HFFc6 (cell line): ENCODE measurements around the gene MAST4. TPM values are rescaled to one million over a fixed set of nuclear protein-coding genes. Genes with fewer than 3 reads are reported as not detected.

Experiments used
- DNase-seq: peaks from one replicate; pipeline ENCODE4 v3.0.0-alpha.2; 2018
- H3K27ac Mint-ChIP-seq: 2 replicates; pipeline ENCODE4 v1.8.0; 2020; ENCODE audit warnings: mild to moderate bottlenecking, mixed read lengths
- H3K27me3 Mint-ChIP-seq: 2 replicates; pipeline ENCODE4 v1.8.0; 2021; ENCODE audit warnings: mild to moderate bottlenecking, moderate library complexity, mixed read lengths; ENCODE audit not compliant: insufficient read depth
- H3K36me3 Mint-ChIP-seq: 2 replicates; pipeline ENCODE4 v1.8.0; 2021; ENCODE audit warnings: low read depth, mixed read lengths
- H3K4me1 Mint-ChIP-seq: 2 replicates; pipeline ENCODE4 v1.8.0; 2020; ENCODE audit warnings: low read depth, mixed read lengths
- H3K4me3 Mint-ChIP-seq: 2 replicates; pipeline ENCODE4 v1.8.0; 2020; ENCODE audit warnings: mild to moderate bottlenecking, moderate library complexity, mixed read lengths
- H3K9me3 Mint-ChIP-seq: 2 replicates; pipeline ENCODE4 v1.8.0; 2020; ENCODE audit warnings: mild to moderate bottlenecking, mixed read lengths
- total RNA-seq, 6 experiments: library from RNA; stranded (reverse); fragmentation: NEBNext Ultra II Directional; extraction: Animal tissue kit (Norgen Biotek cat#: 25700); gene quantifications; 2 replicates in 1 of 6; 3 replicates in 5 of 6; pipeline ENCODE4 v1.2.3, GENCODE V29; 2021
- TF ChIP-seq, protein P1 (sequence below): fragments of 200-600 bp; sonication (generic); IDR thresholded peaks from 2 replicates; pipeline ENCODE4 v1.5.0; 2021; ENCODE audit warnings: antibody characterized with exemption, mild to moderate bottlenecking

The MAST4 gene
- total RNA-seq, 6 experiments from 2014 or later = 3.0 to 5.6 (median 3.9) TPM

DNA sequence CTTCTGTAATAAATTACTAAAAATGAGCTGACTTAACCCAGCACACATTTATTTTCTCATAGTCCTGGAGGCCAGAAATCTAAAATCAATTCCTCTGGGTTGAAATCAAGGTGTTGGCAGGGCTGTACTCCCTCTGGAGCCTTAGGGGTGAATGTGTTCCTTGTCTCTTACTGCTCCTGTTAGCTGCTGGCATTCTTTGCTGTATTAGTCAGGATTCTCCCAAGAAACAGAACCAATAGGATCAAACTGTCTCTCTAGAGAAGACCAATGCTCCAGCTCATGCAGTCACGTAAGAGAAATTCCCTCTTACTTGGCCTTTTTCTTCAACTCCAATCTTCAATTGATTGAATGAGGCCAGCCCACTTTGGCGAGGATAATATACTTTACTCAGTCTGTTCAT, 615.7 kb downstream of the MAST4 start:
- H3K4me3 Mint-ChIP-seq = no peak overlapping the region
- no peaks in the 10 kb centered on the region for H3K9me3 Mint-ChIP-seq
- H3K27ac Mint-ChIP-seq = no peak overlapping the region
- peaks cover 2% of the 10 kb centered on the region; the same call in 1 of the 2 replicates for H3K27me3 Mint-ChIP-seq
- peaks cover 62% of the 10 kb centered on the region for H3K4me1 Mint-ChIP-seq
- TF ChIP-seq, protein P1, sequence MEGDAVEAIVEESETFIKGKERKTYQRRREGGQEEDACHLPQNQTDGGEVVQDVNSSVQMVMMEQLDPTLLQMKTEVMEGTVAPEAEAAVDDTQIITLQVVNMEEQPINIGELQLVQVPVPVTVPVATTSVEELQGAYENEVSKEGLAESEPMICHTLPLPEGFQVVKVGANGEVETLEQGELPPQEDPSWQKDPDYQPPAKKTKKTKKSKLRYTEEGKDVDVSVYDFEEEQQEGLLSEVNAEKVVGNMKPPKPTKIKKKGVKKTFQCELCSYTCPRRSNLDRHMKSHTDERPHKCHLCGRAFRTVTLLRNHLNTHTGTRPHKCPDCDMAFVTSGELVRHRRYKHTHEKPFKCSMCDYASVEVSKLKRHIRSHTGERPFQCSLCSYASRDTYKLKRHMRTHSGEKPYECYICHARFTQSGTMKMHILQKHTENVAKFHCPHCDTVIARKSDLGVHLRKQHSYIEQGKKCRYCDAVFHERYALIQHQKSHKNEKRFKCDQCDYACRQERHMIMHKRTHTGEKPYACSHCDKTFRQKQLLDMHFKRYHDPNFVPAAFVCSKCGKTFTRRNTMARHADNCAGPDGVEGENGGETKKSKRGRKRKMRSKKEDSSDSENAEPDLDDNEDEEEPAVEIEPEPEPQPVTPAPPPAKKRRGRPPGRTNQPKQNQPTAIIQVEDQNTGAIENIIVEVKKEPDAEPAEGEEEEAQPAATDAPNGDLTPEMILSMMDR = no peak
- no peaks in the 10 kb centered on the region for H3K36me3 Mint-ChIP-seq
- peak; percentile 82 for DNase-seq

DNA sequence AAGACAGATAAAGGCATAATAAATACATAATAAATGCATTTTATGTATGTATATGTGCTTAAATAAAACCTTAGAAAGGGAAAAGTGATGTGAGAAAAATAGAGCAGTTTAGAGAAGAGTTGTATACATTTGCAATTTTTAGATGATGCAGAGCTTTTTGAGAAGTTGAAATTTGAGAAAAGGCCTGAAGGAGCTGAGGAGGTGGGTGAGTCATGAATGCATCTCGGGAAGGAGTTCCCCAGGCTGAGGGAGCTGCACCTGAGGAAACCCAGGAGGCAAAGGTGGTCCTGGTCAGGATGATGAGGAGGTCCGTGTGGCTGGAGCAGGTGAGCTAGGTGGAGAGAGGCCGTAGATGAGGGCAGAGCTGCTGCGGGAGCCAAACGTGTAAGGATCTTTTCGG, 617.8 kb downstream of the MAST4 start:
- Mint-ChIP-seq H3K4me3 (no peak overlapping the region), H3K27ac (no peak overlapping the region), H3K9me3 (no peaks in the 10 kb centered on the region), H3K36me3 (no peaks in the 10 kb centered on the region), H3K27me3 (peaks cover 4% of the 10 kb centered on the region), H3K4me1 (peaks cover 46% of the 10 kb centered on the region)
- TF ChIP-seq, protein P1 = no peak
- DNase-seq = no peak

DNA sequence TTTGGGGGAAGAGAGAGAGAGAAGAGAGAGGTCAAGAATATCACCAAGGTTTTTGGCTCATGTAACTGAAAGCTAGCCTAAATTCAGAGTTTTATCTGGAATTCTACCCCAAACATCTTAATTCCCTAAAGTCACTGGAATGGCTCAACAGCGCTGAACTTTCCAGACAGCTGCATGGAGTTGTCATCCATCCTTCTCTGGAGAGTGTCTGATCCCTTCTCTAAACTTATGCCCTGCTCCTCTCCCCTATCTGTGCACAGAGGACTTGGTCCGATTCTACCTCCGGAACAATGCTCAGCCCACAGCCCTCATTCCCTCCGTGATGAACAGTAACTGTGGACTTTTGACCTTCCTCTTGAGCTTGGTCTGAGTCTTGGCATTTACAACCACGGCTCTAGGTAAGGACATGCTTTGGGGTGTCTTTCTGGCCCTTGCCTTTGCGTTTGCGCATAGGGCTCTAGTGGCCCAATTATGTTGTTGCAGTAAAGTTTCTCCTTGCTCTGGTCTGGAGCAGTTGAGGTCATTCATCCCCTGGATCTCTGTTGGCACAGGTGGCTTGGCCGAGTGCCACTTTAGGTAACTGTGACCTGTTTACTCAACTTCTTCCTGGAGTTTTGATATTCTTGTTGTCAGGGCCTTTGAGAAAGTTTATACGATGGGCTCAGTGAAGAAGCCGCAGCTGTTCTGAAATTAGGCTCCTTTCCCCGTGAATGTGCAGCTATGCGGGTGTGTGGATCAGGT, 618.7 kb downstream of the MAST4 start:
- Mint-ChIP-seq H3K27me3 (peaks cover 4% of the 10 kb centered on the region), H3K4me1 (peaks cover 38% of the 10 kb centered on the region), H3K36me3 (no peaks in the 10 kb centered on the region), H3K27ac (no peak overlapping the region), H3K4me3 (no peak overlapping the region), H3K9me3 (no peaks in the 10 kb centered on the region)
- TF ChIP-seq, protein P1 = no peak
- no peak for DNase-seq

DNA sequence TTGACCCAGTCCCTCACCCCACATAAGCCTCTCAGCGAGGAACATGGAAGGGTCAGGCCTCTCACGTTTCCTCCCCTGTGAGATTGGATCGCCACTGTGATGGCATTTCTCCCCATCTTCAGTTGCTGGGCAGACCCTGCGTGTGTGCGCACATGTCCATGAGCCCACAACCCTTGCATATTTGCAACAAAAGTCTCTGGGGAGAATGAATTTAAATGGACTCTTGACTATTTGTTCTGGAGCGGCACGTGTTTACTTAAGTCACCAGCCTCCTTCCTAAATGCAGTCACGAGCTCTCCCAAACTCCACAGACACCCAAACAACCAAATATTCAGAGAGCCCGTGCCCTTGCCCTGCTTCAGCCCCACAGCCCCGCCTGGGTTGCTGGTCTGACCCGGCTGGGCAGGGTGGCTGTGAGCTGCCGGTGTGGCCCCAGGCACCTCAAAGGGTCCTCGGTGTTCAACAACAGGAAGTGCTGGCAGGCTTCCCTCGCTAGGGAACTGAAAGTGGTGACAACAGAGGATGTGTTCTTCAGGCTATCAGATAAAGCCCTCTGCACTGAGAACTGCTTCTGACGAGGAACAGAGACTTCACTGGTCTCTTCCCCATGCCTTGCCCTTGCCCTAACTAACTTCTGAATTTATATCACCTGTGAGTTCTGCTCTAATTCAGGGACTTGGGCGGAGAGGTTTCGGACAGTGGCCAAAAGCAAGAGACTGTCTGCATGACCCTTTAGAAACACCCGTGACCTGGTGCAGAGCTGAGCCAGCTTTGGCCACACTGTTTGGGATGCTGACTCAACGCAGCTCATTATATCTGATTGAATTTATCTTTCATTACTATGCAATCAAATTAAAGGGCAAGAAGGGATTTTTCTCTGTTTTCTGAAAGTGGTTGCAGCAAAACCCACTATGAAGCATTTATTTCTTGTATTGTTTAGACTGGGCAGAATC, 619.6 kb downstream of the MAST4 start:
- no peaks in the 10 kb centered on the region for H3K9me3 Mint-ChIP-seq

DNA sequence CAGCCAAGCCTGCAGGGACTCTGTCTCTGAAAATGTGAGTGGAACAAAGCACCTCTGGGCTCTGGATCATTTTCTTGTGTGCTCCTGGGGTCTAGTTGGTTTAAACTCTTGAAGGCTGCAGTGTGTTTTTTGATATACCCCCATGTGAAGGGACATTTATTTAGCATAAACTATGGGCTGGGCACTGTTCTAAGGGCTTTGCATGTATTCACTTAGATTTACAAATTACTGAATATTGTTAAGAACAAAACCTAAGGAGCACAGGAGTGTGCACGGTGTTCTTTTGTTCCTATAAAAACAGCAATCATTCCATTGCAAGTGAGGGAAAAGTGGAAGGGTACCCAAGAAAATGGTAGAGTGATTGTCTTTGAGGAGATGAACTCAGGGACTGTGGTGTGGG, 620.4 kb downstream of the MAST4 start:
- Mint-ChIP-seq H3K27me3 (peaks cover 2% of the 10 kb centered on the region), H3K9me3 (no peaks in the 10 kb centered on the region), H3K4me3 (peak overlapping the region; percentile 81; the same call in 1 of the 2 replicates), H3K36me3 (no peaks in the 10 kb centered on the region), H3K27ac (no peak overlapping the region), H3K4me1 (peaks cover 37% of the 10 kb centered on the region)
- TF ChIP-seq, protein P1 = no peak
- DNase-seq = no peak

More for the DNA sequence above, 619.6 kb downstream of the MAST4 start:
- peak overlapping the region; percentile 81 for H3K4me3 Mint-ChIP-seq
- H3K27me3 Mint-ChIP-seq = peaks cover 3% of the 10 kb centered on the region
- peaks cover 38% of the 10 kb centered on the region for H3K4me1 Mint-ChIP-seq
- H3K27ac Mint-ChIP-seq = peak overlapping the region; percentile 29; the same call in 1 of the 2 replicates
- peak; percentile 18 for DNase-seq
- TF ChIP-seq, protein P1 = no peak
- H3K36me3 Mint-ChIP-seq = no peaks in the 10 kb centered on the region
